ENCODE data around the gene SNPH.
"Not testable (repeated sequence)": the region's sequence is repeated elsewhere in the genome, so short reads cannot be mapped to it uniquely, and the experiment has no call there.

The SNPH gene, protein sequence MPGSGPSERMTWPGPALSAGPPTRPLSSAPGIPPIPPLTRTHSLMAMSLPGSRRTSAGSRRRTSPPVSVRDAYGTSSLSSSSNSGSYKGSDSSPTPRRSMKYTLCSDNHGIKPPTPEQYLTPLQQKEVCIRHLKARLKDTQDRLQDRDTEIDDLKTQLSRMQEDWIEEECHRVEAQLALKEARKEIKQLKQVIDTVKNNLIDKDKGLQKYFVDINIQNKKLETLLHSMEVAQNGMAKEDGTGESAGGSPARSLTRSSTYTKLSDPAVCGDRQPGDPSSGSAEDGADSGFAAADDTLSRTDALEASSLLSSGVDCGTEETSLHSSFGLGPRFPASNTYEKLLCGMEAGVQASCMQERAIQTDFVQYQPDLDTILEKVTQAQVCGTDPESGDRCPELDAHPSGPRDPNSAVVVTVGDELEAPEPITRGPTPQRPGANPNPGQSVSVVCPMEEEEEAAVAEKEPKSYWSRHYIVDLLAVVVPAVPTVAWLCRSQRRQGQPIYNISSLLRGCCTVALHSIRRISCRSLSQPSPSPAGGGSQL

DNA sequence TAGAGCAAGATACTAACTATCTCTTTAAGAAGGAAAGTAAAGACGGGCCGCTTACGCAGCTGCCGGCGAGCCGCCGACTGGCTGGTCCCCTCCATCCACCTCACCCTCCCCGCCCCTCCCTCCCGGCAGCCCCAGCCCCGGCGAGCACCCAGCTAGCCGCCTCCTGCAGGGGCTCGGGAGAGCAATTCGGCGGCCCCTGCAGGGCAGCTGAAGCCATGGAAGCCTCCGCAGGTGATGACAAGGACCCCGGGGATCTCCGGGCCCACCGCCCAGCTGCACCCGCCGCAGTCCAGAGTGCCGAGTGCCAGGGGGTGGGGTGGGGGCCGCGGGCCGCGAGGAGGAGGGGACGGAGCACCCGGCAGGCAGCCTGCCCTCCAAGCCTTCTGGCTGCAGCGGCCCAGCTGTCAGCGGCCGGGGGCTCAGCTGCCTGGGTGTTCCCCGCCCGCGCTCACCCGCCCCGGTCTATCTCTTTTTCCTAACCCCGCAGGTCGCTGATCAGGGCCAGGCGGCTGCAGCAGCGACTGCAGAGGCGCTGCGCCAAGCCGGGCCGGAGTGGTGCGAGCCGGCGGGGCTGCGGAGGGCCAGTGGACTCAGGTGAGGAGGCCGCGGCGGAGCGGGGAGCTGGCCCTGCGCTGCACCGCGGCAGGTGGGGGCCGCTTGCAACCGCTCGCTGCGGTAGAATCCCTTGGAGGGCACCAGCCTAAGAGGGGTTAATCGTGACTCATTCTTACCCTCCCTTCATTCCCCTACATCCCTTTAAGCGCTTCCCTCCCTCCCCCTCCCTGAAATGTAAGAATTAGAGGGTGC lies at the start of gene SNPH:
Gene SNPH (plus strand): TSS at position 128 of the 807 bp plus-strand sequence. CDS start 29,946 bp downstream, outside the sequence.
- DNase-seq (ENCODE audit: low read depth), result peak; percentile 39

DNA sequence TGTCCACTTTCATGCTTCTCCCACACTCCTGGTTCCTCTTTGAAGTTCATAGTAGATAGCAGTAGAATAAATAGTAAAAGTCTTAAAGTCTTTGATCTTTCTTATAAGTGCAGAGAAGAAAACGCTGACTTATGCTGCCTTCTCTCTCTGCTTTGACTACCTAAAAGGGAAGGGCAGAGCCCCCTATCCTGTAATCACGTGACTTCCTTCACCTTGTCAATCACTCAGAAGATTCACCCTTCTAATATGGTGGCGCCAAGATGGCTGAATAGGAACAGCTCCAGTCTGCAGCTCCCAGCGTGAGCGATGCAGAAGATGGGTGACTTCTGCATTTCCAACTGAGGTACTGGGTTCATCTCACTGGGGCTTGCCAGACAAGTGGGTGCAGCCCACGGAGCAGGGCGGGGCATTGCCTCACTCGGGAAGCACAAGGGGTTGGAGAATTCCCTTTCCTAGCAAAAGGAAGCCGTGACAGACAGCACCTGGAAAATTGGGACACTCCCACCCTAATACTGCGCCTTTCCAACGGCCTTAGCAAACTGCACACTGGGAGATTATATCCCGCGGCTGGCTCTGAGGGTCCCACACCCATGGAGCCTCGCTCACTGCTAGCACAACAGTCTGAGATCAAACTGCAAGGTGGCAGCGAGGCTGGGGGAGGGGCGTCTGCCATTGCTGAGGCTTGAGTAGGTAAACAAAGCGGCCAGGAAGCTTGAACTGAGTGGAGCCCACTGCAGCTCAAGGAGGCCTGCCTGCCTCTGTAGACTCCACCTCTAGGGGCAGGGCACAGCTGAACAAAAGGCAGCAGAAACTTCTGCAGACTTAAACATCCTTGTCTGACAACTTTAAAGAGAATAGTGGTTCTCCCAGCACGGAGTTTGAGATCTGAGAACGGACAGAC lies 49.3 kb upstream of the SNPH start:
- DNase-seq (ENCODE audit: low read depth), result not testable (repeated sequence)

DNA sequence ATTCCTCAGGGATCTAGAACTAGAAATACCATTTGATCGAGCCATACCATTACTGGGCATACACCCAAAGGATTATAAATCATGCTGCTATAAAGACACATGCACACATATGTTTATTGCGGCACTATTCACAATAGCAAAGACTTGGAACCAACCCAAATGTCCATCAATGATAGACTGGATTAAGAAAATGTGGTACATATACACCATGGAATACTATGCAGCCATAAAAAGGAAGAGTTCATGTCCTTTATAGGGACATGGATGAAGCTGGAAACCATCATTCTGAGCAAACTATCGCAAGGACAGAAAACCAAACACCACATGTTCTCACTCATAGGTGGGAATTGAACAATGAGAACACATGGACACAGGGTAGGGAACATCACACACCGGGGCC lies 43.3 kb upstream of the SNPH start:
- not testable (repeated sequence) for DNase-seq (ENCODE audit: low read depth)

DNA sequence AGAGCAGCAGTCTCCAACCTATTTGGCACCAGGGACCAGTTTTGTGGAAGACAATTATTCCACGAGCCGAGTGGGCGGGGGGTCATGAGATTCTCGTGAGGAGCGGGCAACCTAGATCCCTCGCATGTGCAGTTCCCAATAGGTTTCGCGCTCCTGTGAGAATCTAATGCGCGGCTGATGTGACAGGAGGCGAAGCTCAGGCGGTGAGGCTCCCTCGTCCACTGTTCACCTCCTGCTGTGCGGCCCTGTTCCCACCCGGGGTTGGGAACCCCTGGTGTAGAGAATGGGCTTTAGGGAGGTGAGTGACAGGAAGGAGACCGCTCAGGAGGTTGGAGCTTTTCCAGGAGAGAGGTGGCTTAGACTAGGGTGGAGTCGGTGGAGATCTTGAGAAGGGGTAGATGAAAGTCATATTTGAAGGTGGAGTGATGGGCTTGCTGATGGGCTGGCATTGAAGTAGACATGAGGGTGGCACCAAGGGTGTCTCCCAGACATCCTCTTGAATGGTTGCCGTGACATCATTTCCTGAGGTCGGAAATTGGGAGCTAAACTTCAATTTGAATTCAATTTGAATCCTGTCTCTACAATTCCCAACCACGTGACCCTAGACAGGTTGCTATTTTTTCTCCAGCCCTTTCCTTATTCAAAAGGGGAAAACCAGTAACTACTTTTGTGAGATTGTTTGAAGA lies 41.7 kb upstream of the SNPH start:
- DNase-seq (ENCODE audit: low read depth), result no peak

DNA sequence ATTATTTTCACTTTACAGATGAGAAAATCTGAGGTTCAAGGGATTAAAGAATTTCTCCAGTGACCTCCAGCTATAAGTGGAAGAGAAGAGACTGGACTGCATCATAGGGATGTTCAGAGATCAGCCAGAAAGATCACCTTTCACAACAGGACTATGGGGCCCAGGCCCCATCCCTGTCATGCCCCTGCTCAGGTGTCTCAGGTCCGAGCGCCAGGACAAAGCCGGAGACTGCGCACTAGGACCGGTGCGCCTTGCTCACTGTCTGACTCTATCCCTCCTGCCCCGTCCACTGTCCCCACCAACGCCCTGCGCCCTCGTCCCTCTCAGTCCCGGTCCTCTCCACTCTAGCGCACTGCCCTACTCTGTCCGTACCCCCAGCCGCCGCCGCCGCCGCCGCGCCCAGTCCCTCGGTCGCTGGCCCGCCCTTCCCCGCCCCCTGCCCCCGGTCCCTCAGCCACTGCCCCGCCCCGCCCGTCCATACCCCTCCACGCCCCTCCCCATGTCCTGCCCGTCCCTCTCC lies 40.8 kb upstream of the SNPH start:
- no peak for DNase-seq (ENCODE audit: low read depth)

DNA sequence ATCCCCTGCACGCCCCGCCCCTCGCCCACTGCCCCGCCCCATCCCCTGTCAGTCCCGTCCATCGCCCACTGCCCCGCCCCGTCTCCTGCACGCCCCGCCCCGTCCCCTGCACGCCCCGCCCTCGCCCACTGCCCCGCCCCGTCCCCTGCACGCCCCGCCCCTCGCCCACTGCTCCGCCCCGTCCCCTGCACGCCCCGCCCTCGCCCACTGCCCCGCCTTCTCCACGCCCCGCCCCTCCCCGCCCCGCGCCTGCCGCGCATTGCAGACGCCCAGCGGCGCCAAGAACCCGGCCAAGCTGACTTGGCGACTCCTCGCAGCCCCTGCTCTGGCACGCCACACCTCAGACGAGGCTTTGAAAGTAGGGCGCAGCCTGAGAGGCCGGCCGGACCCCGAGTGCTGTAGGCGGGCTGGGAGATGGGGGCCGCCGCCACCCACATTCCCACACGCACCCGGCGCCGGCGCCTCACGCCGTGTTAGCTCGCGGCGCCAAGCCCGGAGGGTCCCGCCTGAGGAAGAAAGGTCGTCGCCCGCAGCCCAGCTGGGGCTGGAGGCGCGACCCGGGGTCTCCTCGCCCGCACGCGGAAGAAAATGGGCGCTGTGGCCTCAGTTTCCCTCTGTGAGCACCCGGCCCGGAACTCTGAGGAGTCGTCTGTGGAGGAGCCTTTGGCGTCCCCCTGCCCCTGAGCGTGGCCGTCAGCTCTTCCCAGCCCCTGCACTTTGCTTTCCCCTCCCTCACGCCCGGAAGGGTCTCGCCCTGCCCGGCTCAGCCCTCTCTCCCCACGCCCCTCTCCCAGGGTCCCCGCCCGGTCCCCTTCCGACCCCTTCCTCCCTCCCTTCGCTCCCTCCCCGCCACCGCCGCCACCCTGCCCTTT lies 40.1 kb upstream of the SNPH start, which contains the start of gene RAD21L1:
Gene RAD21L1 (plus strand): TSS at position 262 of the 872 bp plus-strand sequence. CDS start 2,410 bp downstream, outside the sequence.
- DNase-seq (ENCODE audit: low read depth), result no peak

DNA sequence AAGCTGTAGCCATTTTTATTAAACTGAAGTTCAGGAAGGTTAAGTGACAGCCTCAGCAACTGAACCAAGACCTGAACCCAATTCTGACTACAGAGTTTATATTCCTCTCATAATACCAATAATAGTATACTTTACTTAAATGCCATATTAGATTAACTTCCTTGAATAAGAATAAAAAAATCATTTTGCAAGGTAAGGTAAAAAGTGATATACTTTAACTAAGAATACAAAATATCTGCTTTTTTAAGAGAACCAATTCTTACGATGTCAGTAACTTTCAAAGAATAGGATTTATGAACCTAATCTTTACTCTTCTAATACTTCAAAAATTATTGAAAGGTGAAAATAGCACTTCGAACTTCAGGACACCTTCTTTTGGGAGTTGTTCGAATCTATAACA lies 36.6 kb upstream of the SNPH start:
- no peak for DNase-seq (ENCODE audit: low read depth)

DNA sequence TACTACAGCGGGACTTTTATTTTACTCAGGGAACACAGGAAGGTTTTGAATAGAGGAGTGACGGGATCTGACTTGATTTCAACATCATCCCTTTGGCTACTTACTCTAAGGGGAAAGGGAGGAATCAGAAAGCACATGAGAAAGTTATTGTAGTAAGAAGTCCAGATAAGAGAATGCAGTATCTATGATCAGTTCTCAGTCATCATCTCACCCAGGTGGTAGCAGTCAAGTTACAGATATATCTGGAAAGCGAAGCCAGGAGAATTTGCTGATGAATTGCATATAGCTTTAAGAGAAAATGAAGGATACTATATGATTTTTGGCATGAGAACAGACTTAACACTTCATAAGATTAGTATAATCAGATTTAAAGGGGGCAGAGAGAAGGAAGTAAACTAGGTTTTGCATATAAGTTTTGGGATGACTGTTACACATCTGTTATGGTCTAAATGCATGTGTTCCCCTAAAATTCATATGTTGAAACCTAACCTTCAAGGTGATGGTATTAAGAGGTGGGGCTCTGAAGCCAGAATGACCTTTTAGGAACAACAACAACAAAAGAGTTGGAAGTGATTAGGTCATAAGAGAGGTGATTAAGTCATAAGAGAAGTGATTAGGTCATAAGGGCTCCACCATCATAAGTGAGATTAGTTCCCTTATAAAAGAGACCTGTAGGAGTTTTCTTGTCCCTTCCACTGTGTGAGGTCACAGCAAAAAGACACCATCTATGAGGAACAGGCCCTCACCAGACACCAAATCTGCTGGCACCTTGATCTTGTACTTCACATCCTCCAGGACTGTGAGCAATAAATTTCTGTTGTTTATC lies 33.6 kb upstream of the SNPH start:
- DNase-seq (ENCODE audit: low read depth), result no peak

DNA sequence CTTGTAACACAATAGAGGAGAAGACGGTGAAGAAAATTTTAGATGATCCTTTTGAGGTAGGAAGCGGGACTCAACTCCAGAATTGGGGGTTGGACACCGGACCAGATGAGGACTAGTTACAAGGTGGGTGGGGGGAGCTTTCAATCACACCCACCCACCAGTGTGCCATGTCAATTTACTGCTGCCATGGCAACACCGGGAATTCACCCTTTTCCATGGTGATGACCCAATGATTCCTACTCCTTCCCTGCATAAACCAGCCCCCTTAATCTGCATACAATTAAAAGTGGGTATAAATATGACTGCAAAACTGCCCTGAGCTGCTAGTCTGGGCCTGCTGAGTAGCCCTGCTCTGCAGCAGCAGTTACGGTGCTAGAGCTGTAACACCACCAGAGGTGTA lies 25.5 kb upstream of the SNPH start:
- DNase-seq (ENCODE audit: low read depth), result no peak

DNA sequence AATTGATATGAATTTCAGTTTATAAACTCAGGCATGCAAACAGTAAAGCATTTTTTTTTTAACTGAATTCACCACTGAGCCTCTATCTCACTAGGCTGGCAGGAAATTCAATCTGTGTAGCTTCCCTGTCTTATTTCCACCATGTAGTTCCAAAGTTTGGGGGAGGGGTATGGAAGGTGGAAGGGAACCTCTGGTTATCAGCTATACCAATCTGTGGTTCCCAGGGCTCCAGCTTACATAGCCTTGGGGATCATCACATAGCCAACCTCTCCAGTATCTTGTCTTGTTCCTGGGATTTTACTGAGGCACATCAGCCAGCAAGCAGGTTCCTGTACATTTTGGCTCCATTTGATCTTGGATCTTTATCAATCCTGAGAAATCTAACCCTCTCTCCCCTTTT lies 24.6 kb upstream of the SNPH start:
- no peak for DNase-seq (ENCODE audit: low read depth)

DNA sequence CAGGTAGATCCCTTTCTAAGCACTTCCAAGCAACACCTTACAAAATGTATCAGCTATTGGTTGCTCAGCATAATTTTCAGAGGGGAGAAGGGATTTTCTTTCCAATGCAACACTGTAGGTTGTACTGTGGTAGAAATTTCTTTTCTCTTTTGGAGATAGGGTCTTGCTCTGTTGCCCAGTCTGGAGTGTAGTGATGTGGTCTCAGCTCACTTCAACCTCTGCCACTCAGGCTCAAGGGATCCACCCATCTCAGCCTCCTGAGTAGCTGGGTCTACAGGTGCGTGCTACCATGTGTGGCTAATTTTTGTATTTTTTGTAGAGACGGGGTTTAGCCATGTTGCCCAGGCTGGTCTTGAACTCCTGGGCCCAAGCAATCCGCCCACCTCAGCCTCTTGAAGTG lies 24.0 kb upstream of the SNPH start:
- DNase-seq (ENCODE audit: low read depth), result no peak

DNA sequence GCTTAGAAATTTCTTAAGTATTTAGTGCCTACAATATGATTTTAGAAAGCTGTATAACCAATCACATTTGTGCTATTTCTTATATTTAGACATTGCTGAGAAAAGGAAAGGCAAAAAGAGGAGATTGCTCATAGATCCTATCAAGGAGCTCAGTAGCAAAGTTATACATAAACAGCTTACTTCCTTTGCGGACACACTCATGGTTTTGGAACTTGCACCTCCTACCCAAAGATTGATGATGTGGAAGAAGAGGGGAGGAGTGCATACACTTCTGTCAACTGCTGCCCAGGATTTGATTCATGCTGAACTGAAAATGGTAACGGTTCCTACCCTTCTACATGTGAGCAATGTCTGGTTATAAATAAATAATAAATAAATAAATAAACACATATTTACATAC lies 23.6 kb upstream of the SNPH start:
- peak; percentile 72 for DNase-seq (ENCODE audit: low read depth)

DNA sequence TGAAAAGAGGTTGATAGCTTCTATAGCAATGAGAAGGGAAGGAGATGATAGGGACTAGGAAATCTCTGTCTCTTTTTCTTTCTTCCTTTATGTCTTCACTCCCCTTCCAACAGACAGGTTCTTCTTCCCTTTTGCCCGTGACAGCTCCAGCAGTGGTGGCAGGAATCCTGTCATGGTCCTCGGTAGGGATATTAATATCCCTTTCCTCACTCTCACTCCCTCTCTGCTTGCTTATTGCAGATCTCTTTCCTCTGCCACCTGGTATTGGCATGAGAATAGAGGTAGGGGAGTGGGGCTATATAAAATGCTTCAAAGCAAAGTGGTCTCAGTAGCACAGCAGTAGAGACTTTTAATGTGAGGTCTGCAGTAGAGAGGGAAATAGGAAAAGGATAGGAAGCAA lies 20.5 kb upstream of the SNPH start:
- no peak for DNase-seq (ENCODE audit: low read depth)

DNA sequence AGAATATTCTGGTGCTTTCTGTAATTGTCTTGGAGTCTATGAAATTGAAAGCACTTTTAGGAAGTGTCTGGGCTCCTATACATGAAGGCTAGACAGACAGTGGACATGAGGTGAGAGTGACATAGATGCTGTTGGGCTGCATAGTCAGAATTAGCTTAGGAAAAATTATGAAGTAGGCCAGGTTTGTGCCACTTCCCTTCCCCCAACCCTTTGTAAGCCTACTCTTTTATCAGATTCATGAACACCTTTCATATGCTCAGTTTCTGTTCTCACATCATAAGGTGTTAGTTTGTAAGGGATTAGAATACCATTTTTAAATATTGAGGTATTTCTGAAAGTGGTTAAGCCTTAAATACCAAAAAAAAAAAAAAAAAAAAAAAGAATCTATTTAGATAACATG lies 18.4 kb upstream of the SNPH start:
- no peak for DNase-seq (ENCODE audit: low read depth)

DNA sequence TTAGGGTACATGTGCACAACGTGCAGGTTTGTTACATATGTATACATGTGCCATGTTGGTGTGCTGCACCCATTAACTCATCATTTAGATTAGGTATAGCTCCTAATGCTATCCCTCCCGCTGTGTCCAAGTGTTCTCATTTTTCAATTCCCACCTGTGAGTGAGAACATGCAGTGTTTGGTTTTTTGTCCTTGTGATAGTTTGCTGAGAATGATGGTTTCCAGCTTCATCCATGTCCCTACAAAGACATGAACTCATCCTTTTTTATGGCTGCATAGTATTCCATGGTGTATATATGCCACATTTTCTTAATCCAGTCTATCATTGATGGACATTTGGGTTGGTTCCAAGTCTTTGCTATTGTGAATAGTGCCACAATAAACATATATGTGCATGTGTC lies 15.8 kb upstream of the SNPH start:
- DNase-seq (ENCODE audit: low read depth), result not testable (repeated sequence)

DNA sequence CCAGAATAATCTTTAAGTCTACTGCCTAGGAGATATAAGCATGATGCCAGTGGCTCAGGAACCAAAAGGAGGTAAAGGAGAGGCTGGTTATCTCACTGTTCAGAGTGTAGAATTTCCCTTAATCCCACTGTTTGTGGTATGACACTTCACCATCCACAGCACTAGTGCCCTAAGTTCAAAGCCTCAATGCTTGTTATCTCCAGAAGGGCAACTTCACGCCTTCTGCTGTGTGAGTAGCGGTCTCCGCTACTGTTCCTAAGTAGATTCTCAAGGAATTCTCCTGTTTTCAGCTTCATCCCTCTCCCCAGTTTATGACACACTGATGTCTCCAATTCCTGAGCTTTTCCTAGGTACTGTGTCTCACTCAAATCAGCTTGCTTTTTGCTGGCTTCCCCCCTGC lies 13.7 kb upstream of the SNPH start:
- no peak for DNase-seq (ENCODE audit: low read depth)

DNA sequence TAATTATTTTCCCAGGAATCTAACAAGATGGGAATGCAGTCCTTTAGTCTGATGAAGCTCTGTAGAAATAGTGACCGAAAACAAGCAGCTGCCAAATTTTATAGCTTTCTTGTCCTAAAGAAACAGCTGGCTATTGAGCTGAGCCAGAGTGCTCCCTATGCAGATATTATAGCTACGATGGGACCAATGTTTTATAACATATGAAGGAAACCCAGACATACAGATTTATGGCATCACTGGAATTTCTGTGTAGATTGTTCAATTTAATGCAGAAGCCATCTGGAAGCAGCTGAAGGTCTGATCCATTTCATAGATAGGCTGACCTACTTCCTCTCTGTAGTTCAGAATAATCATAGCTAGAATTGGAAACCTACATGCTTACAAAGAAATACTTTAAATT lies 11.8 kb upstream of the SNPH start:
- no peak for DNase-seq (ENCODE audit: low read depth)

DNA sequence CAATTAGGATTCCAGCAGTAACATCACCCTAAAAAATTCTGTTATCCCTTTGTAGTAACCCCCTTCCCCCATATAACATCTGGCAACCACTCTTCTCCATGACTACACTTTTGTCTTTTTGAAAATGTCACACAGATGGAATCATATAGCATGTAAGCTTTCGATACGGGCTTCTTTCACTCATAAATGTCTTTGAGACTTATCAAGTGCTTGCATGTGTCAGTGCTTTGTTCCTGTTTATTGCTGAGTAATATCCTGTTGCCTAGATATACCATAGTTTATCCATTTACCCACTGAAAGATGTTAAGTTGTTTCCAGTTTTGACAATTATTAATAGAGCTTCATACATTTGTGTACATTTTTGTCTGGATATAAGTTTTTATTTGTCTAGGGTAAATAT lies 10.4 kb upstream of the SNPH start:
- no peak for DNase-seq (ENCODE audit: low read depth)

DNA sequence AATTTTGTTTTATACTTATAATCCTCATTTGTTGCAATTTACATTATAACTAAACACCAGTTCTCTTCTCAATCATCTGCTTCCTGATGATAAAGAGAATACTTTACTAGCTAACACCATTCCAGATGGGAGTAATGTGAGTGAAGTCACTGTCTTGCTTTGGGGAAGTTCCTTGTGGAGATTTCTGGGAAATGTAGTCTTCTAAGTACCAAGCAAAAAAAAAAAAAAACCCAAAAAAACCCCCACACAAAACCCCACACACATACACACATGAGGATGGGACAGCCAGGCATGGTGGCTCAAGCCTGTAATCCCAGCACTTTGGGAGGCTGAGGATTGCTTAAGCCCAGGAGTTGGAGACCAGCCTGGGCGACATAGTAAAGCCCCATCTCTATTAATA lies 2.2 kb upstream of the SNPH start:
- no peak for DNase-seq (ENCODE audit: low read depth)
